GM12892 (cell line): ENCODE data around the gene SUV39H2. TPM values are rescaled to one million over a fixed set of nuclear protein-coding genes. Genes with fewer than 3 reads are reported as not detected.
A peak's percentile ranks its signal among the peaks of the same experiment; 100 is the strongest.

ENCODE experiments used
- DNase-seq: peaks from one replicate; pipeline ENCODE4 v3.0.0; 2011; ENCODE audit not compliant: insufficient read length
- FAIRE-seq: peaks from 2 replicates; lab custom pipeline; 2011; peaks lifted over from hg19 to GRCh38; lab: Jason Lieb, UNC
- POLR2A ChIP-seq: IDR thresholded peaks from 2 replicates; pipeline ENCODE4 v1.6.1; 2011; ENCODE audit warnings: low read depth, low read length, control low read depth
- POLR2AphosphoS5 ChIP-seq: IDR thresholded peaks from 2 replicates; pipeline ENCODE4 v1.6.1; 2011; ENCODE audit warnings: low read depth, low read length, control low read depth
- TAF1 ChIP-seq: IDR thresholded peaks from 2 replicates; pipeline ENCODE4 v1.6.1; 2011; ENCODE audit warnings: low read depth, mild to moderate bottlenecking, control low read depth, low read length, borderline replicate concordance
- polyA plus RNA-seq: library from polyadenylated mRNA; unstranded; fragments of >200 nt; gene quantifications from one replicate; pipeline ENCODE4 v1.2.1, GENCODE V29; 2012; ENCODE audit warnings: missing spikeins, inconsistent platforms; ENCODE audit not compliant: missing spikeins

Gene SUV39H2
- polyA plus RNA-seq, result 19.8 TPM

GRCh38 chr10:14878266-14879123 is at the start of gene SUV39H2:
SUV39H2 (plus strand) TSS chr10:14878866; CDS start chr10:14878889, 23 bp downstream.
- DNase-seq (peak; percentile 97), FAIRE-seq (peak; percentile 98)
- peak; percentile 84; the same call in 1 of the 2 replicates for TF ChIP-seq POLR2A
- peak; percentile 71 for TF ChIP-seq POLR2AphosphoS5
- TF ChIP-seq TAF1, result peak; percentile 50; the same call in 1 of the 2 replicates

GRCh38 chr10:14833106-14833505 is 45.6 kb upstream of the SUV39H2 start:
- no peak for DNase-seq
- no peak for FAIRE-seq
- TF ChIP-seq POLR2AphosphoS5 (no peak), TAF1 (no peak), POLR2A (no peak)

- FAIRE-seq, result no peak
- no peak for TF ChIP-seq POLR2AphosphoS5
- no peak for TF ChIP-seq TAF1
- no peak for TF ChIP-seq POLR2A
- no peak for DNase-seq
Observed at GRCh38 chr10:14836208-14836607, 42.5 kb upstream of the SUV39H2 start.

- no peak for TF ChIP-seq POLR2AphosphoS5
- TF ChIP-seq TAF1, result no peak
- TF ChIP-seq POLR2A, result no peak
- FAIRE-seq (peak; percentile 85), DNase-seq (no peak)
Observed at GRCh38 chr10:14837003-14837756, 41.5 kb upstream of the SUV39H2 start.

- DNase-seq, result peak; percentile 90
- peak; percentile 98 for FAIRE-seq
- TF ChIP-seq POLR2AphosphoS5 (peak; percentile 89), TAF1 (peak; percentile 91), POLR2A (peak; percentile 96)
Observed at GRCh38 chr10:14837757-14838581, 40.7 kb upstream of the SUV39H2 start, which contains the start of the genes CDNF, HSPA14 and MSANTD7. CDNF (minus strand) TSS chr10:14838037; CDS start chr10:14837946, 91 bp downstream. HSPA14 (plus strand) TSS chr10:14838306; CDS start chr10:14838403, 97 bp downstream. MSANTD7 (plus strand) TSS chr10:14838306; CDS start chr10:14842285, 3,979 bp downstream.

- peak; percentile 21 for FAIRE-seq
- TF ChIP-seq POLR2A (no peak), POLR2AphosphoS5 (no peak), TAF1 (no peak)
- peak; percentile 29 for DNase-seq
Observed at GRCh38 chr10:14838582-14839304, 39.9 kb upstream of the SUV39H2 start.

GRCh38 chr10:14839305-14839695 is 39.4 kb upstream of the SUV39H2 start:
- no peak for DNase-seq
- FAIRE-seq, result peak; percentile 50
- TF ChIP-seq POLR2A (no peak), TAF1 (no peak), POLR2AphosphoS5 (no peak)

GRCh38 chr10:14840178-14840577 is 38.5 kb upstream of the SUV39H2 start:
- TF ChIP-seq POLR2A (no peak), TAF1 (no peak)
- FAIRE-seq, result no peak
- no peak for DNase-seq

GRCh38 chr10:14843327-14843988 is 35.2 kb upstream of the SUV39H2 start:
- no peak for TF ChIP-seq POLR2A
- TF ChIP-seq POLR2AphosphoS5, result no peak
- DNase-seq (no peak), FAIRE-seq (no peak)

GRCh38 chr10:14844948-14845347 is 33.7 kb upstream of the SUV39H2 start:
- no peak for DNase-seq
- TF ChIP-seq POLR2A (no peak), TAF1 (no peak), POLR2AphosphoS5 (no peak)
- FAIRE-seq, result no peak
